A549 (cell line): Measurements from ENCODE around the gene CIBAR2. TPM values are rescaled to one million over a fixed set of nuclear protein-coding genes. Genes with fewer than 3 reads are reported as not detected.

Experiments used
- ATAC-seq, 2 experiments: fragments of 200-7000 bp in 1 of 2; fragments of >200 bp in 1 of 2; cut with Nextera tagmentation in 1 of 2; cut with Tn5 transposase in 1 of 2; 3 replicates each; pipeline versions ENCODE4 v1.8.0 to v1.9.1; 2018 to 2020; ENCODE audit warnings: mild to moderate bottlenecking in 1 of 2, moderate library complexity in 1 of 2
- CTCF ChIA-PET: fragments of 300-600 bp; sonication (Branson Sonifier 250); formaldehyde crosslinking; extraction: SDS; loops from one replicate; lab custom pipeline; 2021; ENCODE audit warnings: antibody characterized with exemption, inconsistent platforms; lab: Yijun Ruan, JAX
- POLR2A ChIA-PET: fragments of 350-600 bp; formaldehyde crosslinking; extraction: SDS; loops from one replicate; lab custom pipeline; 2021; ENCODE audit warnings: antibody characterized with exemption, inconsistent platforms; lab: Yijun Ruan, JAX
- DNase-seq, 2 experiments: peaks; one replicate each; pipeline versions ENCODE4 v3.0.0 to v3.0.0-alpha.2; 2011 to 2016; ENCODE audit warnings: low read depth in 1 of 2, low spot score in 1 of 2
- FAIRE-seq: peaks from 2 replicates; lab custom pipeline; 2011; peaks lifted over from hg19 to GRCh38; lab: Jason Lieb, UNC
- H3K27ac ChIP-seq, 2 experiments: fragments of >200 bp; sonication (Bioruptor Twin); formaldehyde crosslinking; 3 replicates each; pipeline ENCODE4 v1.5.1; 2016 to 2017
- H3K4me1 ChIP-seq: fragments of >200 bp; sonication (Bioruptor Twin); formaldehyde crosslinking; 3 replicates; pipeline ENCODE4 v1.6.1; 2016
- H3K4me2 ChIP-seq: fragments of >200 bp; sonication (Bioruptor Twin); formaldehyde crosslinking; 3 replicates; pipeline ENCODE4 v1.6.1; 2016
- H3K4me3 ChIP-seq: fragments of >200 bp; sonication (Bioruptor Twin); formaldehyde crosslinking; 3 replicates; pipeline ENCODE4 v1.5.1; 2016
- H3K9me3 ChIP-seq: fragments of >200 bp; sonication (Bioruptor Twin); formaldehyde crosslinking; 3 replicates; pipeline ENCODE4 v1.6.1; 2016
- ATOH8 ChIP-seq: fragments of 250-450 bp; sonication (Bioruptor Pico); IDR thresholded peaks from 2 replicates; pipeline ENCODE4 v1.5.0; 2020; ENCODE audit warnings: low read depth, mild to moderate bottlenecking, moderate library complexity
- BCL3 ChIP-seq: fragments of >200 bp; sonication (Bioruptor Twin); formaldehyde crosslinking; IDR thresholded peaks from 3 replicates; pipeline ENCODE4 v1.6.1; 2016
- E2F6 ChIP-seq: IDR thresholded peaks from 2 replicates; pipeline ENCODE4 v1.6.1; 2012; ENCODE audit warnings: low read depth, borderline replicate concordance
- EHMT2 ChIP-seq: fragments of 200-600 bp; sonication (generic); IDR thresholded peaks from 2 replicates; pipeline ENCODE4 v1.6.1; 2016; ENCODE audit warnings: antibody characterized with exemption, low read depth, mild to moderate bottlenecking, moderate library complexity
- ESRRA ChIP-seq: fragments of 150-350 bp; IDR thresholded peaks from 2 replicates; pipeline ENCODE4 v1.6.1; 2014; ENCODE audit warnings: mild to moderate bottlenecking, low read length, borderline replicate concordance
- FOSB ChIP-seq: fragments of 250-450 bp; sonication (Bioruptor Pico); IDR thresholded peaks from 2 replicates; pipeline ENCODE4 v1.5.0; 2020; ENCODE audit warnings: mild to moderate bottlenecking, moderate library complexity
- FOXS1 ChIP-seq: fragments of 250-450 bp; sonication (Bioruptor Pico); IDR thresholded peaks from 2 replicates; pipeline ENCODE4 v1.5.0; 2020; ENCODE audit warnings: mild to moderate bottlenecking, moderate library complexity
- HEYL ChIP-seq: fragments of 250-450 bp; sonication (Bioruptor Pico); IDR thresholded peaks from 2 replicates; pipeline ENCODE4 v1.8.0; 2021; ENCODE audit warnings: mild to moderate bottlenecking, moderate library complexity
- HOXA7 ChIP-seq: fragments of 250-450 bp; sonication (Bioruptor Pico); IDR thresholded peaks from 2 replicates; pipeline ENCODE4 v1.5.0; 2020; ENCODE audit warnings: mild to moderate bottlenecking, moderate library complexity
- MAZ ChIP-seq: fragments of 150-350 bp; IDR thresholded peaks from 2 replicates; pipeline ENCODE4 v1.6.1; 2014; ENCODE audit warnings: antibody characterized with exemption, low read depth, low read length, borderline replicate concordance
- NPAS2 ChIP-seq: fragments of 250-450 bp; sonication (Bioruptor Pico); IDR thresholded peaks from 2 replicates; pipeline ENCODE4 v1.8.0; 2022; ENCODE audit warnings: mild to moderate bottlenecking, moderate library complexity, borderline replicate concordance
- NR3C1 ChIP-seq: fragments of >200 bp; sonication (Bioruptor Twin); formaldehyde crosslinking; IDR thresholded peaks from 3 replicates; pipeline ENCODE4 v1.6.1; 2017
- PBX3 ChIP-seq: IDR thresholded peaks from 2 replicates; pipeline ENCODE4 v1.6.1; 2012
- REST ChIP-seq: fragments of 200-600 bp; sonication (generic); IDR thresholded peaks from 2 replicates; pipeline ENCODE4 v1.6.1; 2016; ENCODE audit warnings: antibody characterized with exemption, mild to moderate bottlenecking, moderate library complexity
- RFX5 ChIP-seq: fragments of 450-650 bp; IDR thresholded peaks from 2 replicates; pipeline ENCODE4 v1.7.1; 2014; ENCODE audit warnings: antibody characterized with exemption, mild to moderate bottlenecking, moderate library complexity
- RNF2 ChIP-seq: fragments of 200-600 bp; sonication (generic); IDR thresholded peaks from 2 replicates; pipeline ENCODE4 v1.6.1; 2016; ENCODE audit warnings: low read depth, mild to moderate bottlenecking, antibody characterized with exemption, moderate library complexity, borderline replicate concordance
- TP53 ChIP-seq: fragments of 250-450 bp; sonication (Bioruptor Pico); IDR thresholded peaks from 2 replicates; pipeline ENCODE4 v1.5.0; 2021; ENCODE audit warnings: mild to moderate bottlenecking, moderate library complexity
- ZFP36 ChIP-seq: fragments of 450-650 bp; IDR thresholded peaks from 2 replicates; pipeline ENCODE4 v1.6.1; 2014; ENCODE audit warnings: borderline replicate concordance; ENCODE audit not compliant: partially characterized antibody
- WGBS: methylation state at CpG from one replicate; pipeline ENCODE4 v1.1.6; 2017; ENCODE audit errors: missing lambda C conversion rate; 5-methylcytosine and 5-hydroxymethylcytosine counted together
- polyA plus RNA-seq, 4 experiments: library from polyadenylated mRNA; depleted of rRNA in 3 of 4; stranded (reverse); fragments of >200 nt; fragmentation: RNase III in 1 of 4; extraction: RNeasy Plus Mini Kit Qiagen cat#74134 plus additional on column Dnase treatment in 1 of 4; gene quantifications; 2 replicates in 3 of 4; 3 replicates in 1 of 4; pipeline ENCODE4 v1.2.3, GENCODE V29; 2011 to 2017
- TF ChIP-seq, protein P1 (sequence below): IDR thresholded peaks from 2 replicates; pipeline ENCODE4 v1.6.1; 2012
- TF ChIP-seq, protein P2 (sequence below): fragments of >200 bp; sonication (Bioruptor Twin); formaldehyde crosslinking; IDR thresholded peaks from 2 replicates; pipeline ENCODE4 v1.6.1; 2016

The CIBAR2 gene
- polyA plus RNA-seq, 2 of the 4 experiments (the other 2 are of a cell fraction) = not detected

DNA sequence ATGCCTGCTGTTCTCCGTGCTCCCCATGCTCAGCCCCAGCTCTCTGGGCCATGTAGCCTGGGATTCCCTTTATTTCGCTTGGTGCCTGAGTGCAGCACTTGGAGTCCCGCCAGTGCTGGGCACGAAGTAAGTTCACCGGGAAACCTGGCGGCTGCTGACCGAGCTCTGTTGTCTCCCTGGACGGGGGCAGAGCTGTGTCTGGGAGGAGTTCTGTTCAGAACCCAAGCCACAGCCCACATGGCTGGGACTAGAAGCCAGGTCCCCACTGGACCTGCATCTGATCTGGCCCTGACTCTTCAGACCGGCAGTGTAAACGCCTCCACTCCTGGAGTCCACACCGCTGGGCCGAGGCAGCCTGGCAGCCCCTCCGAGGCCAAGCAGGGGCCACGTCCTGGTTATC, 37.5 kb upstream of the CIBAR2 start:
- TF ChIP-seq EHMT2 = no peak
- TF ChIP-seq, protein P1, sequence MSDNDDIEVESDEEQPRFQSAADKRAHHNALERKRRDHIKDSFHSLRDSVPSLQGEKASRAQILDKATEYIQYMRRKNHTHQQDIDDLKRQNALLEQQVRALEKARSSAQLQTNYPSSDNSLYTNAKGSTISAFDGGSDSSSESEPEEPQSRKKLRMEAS = no peak
- TF ChIP-seq HOXA7 (CRISPR knock-in tag) = no peak
- no peak for TF ChIP-seq ATOH8 (CRISPR knock-in tag)
- no peak for TF ChIP-seq REST
- TF ChIP-seq HEYL (CRISPR knock-in tag) = no peak
- TF ChIP-seq BCL3 = no peak
- no peak for TF ChIP-seq RFX5
- TF ChIP-seq TP53 (CRISPR knock-in tag) = no peak
- TF ChIP-seq PBX3 = no peak
- TF ChIP-seq NR3C1 = no peak
- no peak for TF ChIP-seq MAZ
- no peak for TF ChIP-seq FOXS1 (CRISPR knock-in tag)
- no peak for TF ChIP-seq FOSB (CRISPR knock-in tag)
- no peak for TF ChIP-seq ESRRA
- TF ChIP-seq ZFP36 = no peak
- WGBS = 88% methylated on average over 14 of the region's 14 CpGs
- Histone ChIP-seq H3K4me1 (peaks cover 18% of the 10 kb centered on the region), H3K9me3 (no peaks in the 10 kb centered on the region), H3K27ac (no peak overlapping the region), H3K4me3 (no peak overlapping the region), H3K4me2 (no peak overlapping the region)
- DNase-seq = no peak
- ChIA-PET POLR2A (no interaction called here), CTCF (interaction anchor here (0.6 to 2.0 kb wide), 6 partner anchors 13 to 394 kb away, joined by 3 to 9 read pairs (median 4); no protein-coding TSS in a partner anchor)
- ATAC-seq = no peak
- FAIRE-seq = no peak

DNA sequence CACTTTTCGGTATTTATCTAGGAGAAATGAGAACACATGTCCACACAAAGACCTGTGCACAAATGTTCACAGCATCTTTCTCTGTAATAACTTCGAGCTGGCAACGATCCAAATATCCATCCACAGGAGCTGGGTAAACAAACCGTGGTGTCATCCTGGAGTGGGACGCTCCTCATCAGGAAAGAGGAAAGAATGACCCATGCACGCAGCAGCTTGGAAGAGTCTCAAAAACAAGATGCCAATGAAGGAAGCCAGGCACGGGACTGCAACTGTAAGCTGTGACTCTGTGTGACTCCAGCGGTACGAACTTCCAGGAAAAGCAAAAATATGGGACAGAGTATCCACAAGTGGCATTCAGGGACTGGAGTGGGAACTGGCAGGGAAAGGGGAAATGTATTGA, 36.7 kb upstream of the CIBAR2 start:
- no peaks in the 10 kb centered on the region for H3K9me3 ChIP-seq
- peak in 1 of 2 experiments; percentile 56 for DNase-seq
- no peak overlapping the region for H3K27ac ChIP-seq
- no peak overlapping the region for H3K4me3 ChIP-seq
- POLR2A ChIA-PET = no interaction called here
- CTCF ChIA-PET = interaction anchor here (0.8 to 2.0 kb wide), 7 partner anchors 14 to 153 kb away, joined by 3 to 9 read pairs (median 4); no protein-coding TSS in a partner anchor
- FAIRE-seq = no peak
- H3K4me2 ChIP-seq = peak overlapping the region; percentile 19; the same call in 1 of the 3 replicates
- TF ChIP-seq, protein P2, sequence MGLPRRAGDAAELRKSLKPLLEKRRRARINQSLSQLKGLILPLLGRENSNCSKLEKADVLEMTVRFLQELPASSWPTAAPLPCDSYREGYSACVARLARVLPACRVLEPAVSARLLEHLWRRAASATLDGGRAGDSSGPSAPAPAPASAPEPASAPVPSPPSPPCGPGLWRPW = no peak
- TF ChIP-seq RNF2 (no peak), HEYL (CRISPR knock-in tag) (no peak), E2F6 (no peak), TP53 (CRISPR knock-in tag) (no peak), NPAS2 (no peak)
- TF ChIP-seq, all 56 proteins: peak for 0
- peaks cover 18% of the 10 kb centered on the region for H3K4me1 ChIP-seq
- 13% methylated on average over 9 of the region's 9 CpGs for WGBS
- ATAC-seq = no peak
